DOHH2 (cell line): ENCODE data around the gene KRTAP12-2.

Source experiments
- H3F3A ChIP-seq: fragments of 200-600 bp; sonication (generic), shearing (Covaris generic); 2 replicates; pipeline ENCODE4 v1.6.0; 2016; ENCODE audit warnings: antibody characterized with exemption, mild to moderate bottlenecking; ENCODE audit not compliant: control insufficient read depth, insufficient read depth
- H3K27ac ChIP-seq: fragments of 200-600 bp; sonication (generic); 2 replicates; pipeline ENCODE4 v1.5.1; 2014; ENCODE audit warnings: low read depth, mild to moderate bottlenecking, low read length, moderate library complexity
- H3K27me3 ChIP-seq: fragments of 200-600 bp; sonication (generic); 2 replicates; pipeline ENCODE4 v1.6.1; 2014; ENCODE audit warnings: mild to moderate bottlenecking, low read length, mixed read lengths; ENCODE audit not compliant: control insufficient read depth
- H3K36me3 ChIP-seq: fragments of 200-600 bp; sonication (generic); 2 replicates; pipeline ENCODE4 v1.6.1; 2014; ENCODE audit warnings: mild to moderate bottlenecking, low read length, moderate library complexity, mixed read lengths; ENCODE audit not compliant: control insufficient read depth
- H3K4me1 ChIP-seq: fragments of 200-600 bp; sonication (generic); 2 replicates; pipeline ENCODE4 v1.6.1; 2014; ENCODE audit warnings: mild to moderate bottlenecking, low read length, mixed read lengths; ENCODE audit not compliant: control insufficient read depth
- H3K4me2 ChIP-seq: fragments of 200-600 bp; sonication (generic); 2 replicates; pipeline ENCODE4 v1.6.0; 2014; ENCODE audit warnings: mild to moderate bottlenecking, low read length, moderate library complexity
- H3K4me3 ChIP-seq: fragments of 200-600 bp; sonication (generic); 2 replicates; pipeline ENCODE4 v1.5.1; 2014; ENCODE audit warnings: mild to moderate bottlenecking, low read length, mixed read lengths
- H3K79me2 ChIP-seq: fragments of 200-600 bp; sonication (generic); 2 replicates; pipeline ENCODE4 v1.6.1; 2014; ENCODE audit warnings: mild to moderate bottlenecking, low read length, mixed read lengths; ENCODE audit not compliant: control insufficient read depth
- H3K9me2 ChIP-seq: fragments of 200-600 bp; sonication (generic); replicated peaks from 2 replicates; pipeline ENCODE4 v1.6.1; 2014; ENCODE audit warnings: mild to moderate bottlenecking, low read length, mixed read lengths; ENCODE audit not compliant: control insufficient read depth
- H3K9me3 ChIP-seq: fragments of 200-600 bp; sonication (generic); 2 replicates; pipeline ENCODE4 v1.6.1; 2014; ENCODE audit warnings: antibody characterized with exemption, low read length, mixed read lengths; ENCODE audit not compliant: control insufficient read depth, insufficient read depth
- H4K20me1 ChIP-seq: fragments of 200-600 bp; sonication (generic); 2 replicates; pipeline ENCODE4 v1.6.0; 2014; ENCODE audit warnings: low read depth, mild to moderate bottlenecking, antibody characterized with exemption, low read length, moderate library complexity; ENCODE audit not compliant: control insufficient read depth, insufficient read depth
- CTCF ChIP-seq: fragments of 200-600 bp; sonication (generic); IDR thresholded peaks from one replicate; pipeline ENCODE4 v1.5.1; 2014; ENCODE audit warnings: antibody characterized with exemption, mild to moderate bottlenecking, low read depth, low read length; ENCODE audit not compliant: poor library complexity, severe bottlenecking
- EZH2phosphoT487 ChIP-seq: fragments of 200-600 bp; sonication (generic); IDR thresholded peaks from 2 replicates; pipeline ENCODE4 v1.6.1; 2017; ENCODE audit warnings: borderline replicate concordance, mild to moderate bottlenecking, antibody characterized with exemption, low read length, moderate library complexity, mixed read lengths

KRTAP12-2 gene

GRCh38 chr21:44658541-44658910, 8.2 kb downstream of the KRTAP12-2 start:
- H3K27ac ChIP-seq: no peak overlapping the region
- TF ChIP-seq EZH2phosphoT487 (no peak), CTCF (no peak)

GRCh38 chr21:44657635-44658540, 8.8 kb downstream of the KRTAP12-2 start, which contains the start of gene KRTAP12-3:
Gene KRTAP12-3, plus strand, starts transcription at chr21:44657932. Its CDS starts 48 bp downstream, at chr21:44657980.
- Histone ChIP-seq H3K9me3 (no peaks in the 10 kb centered on the region), H3K36me3 (no peaks in the 10 kb centered on the region), H3K9me2 (no peaks in the 10 kb centered on the region), H3K79me2 (no peaks in the 10 kb centered on the region), H3K27ac (no peak within 1 kb of the TSS), H3K4me1 (no peaks in the 10 kb centered on the region), H3K4me2 (no peak within 1 kb of the TSS), H3K27me3 (no peaks in the 10 kb centered on the region), H4K20me1 (no peaks in the 10 kb centered on the region), H3F3A (no peaks in the 10 kb centered on the region), H3K4me3 (no peak within 1 kb of the TSS)
- no peak for TF ChIP-seq CTCF
- no peak for TF ChIP-seq EZH2phosphoT487

More at GRCh38 chr21:44658541-44658910, 8.2 kb downstream of the KRTAP12-2 start:
- Histone ChIP-seq H3K4me3 (no peak overlapping the region), H3K79me2 (no peaks in the 10 kb centered on the region), H3K4me2 (no peak overlapping the region), H3K9me2 (no peaks in the 10 kb centered on the region), H3K9me3 (no peaks in the 10 kb centered on the region), H3K36me3 (no peaks in the 10 kb centered on the region), H3K4me1 (no peaks in the 10 kb centered on the region), H3K27me3 (no peaks in the 10 kb centered on the region), H4K20me1 (no peaks in the 10 kb centered on the region), H3F3A (no peaks in the 10 kb centered on the region)

GRCh38 chr21:44656868-44657267, 9.9 kb downstream of the KRTAP12-2 start:
- Histone ChIP-seq H3K27ac (no peak overlapping the region), H4K20me1 (no peaks in the 10 kb centered on the region), H3K36me3 (no peaks in the 10 kb centered on the region), H3K9me3 (no peaks in the 10 kb centered on the region), H3K4me3 (no peak overlapping the region), H3K4me1 (no peaks in the 10 kb centered on the region), H3K4me2 (no peak overlapping the region), H3F3A (no peaks in the 10 kb centered on the region), H3K9me2 (no peaks in the 10 kb centered on the region), H3K27me3 (no peaks in the 10 kb centered on the region), H3K79me2 (no peaks in the 10 kb centered on the region)
- no peak for TF ChIP-seq EZH2phosphoT487
- TF ChIP-seq CTCF: no peak
